Coronary artery (tissue), 2 donors: ENCODE data around the gene CHP2.
"Not testable (repeated sequence)": the region's sequence is repeated elsewhere in the genome, so short reads cannot be mapped to it uniquely, and the experiment has no call there.

Experiments used
- DNase-seq: peaks from one replicate; pipeline ENCODE4 v3.0.0-alpha.2; 2017; ENCODE audit warnings: low spot score
- H3K27ac ChIP-seq, 2 donors: fragments of 200-600 bp; sonication (generic); one replicate each; pipeline ENCODE4 v1.5.1; 2016 to 2019
- H3K4me3 ChIP-seq: fragments of 200-600 bp; sonication (generic); 2 replicates; pipeline ENCODE4 v1.5.1; 2016; ENCODE audit warnings: mild to moderate bottlenecking, moderate library complexity
- CTCF ChIP-seq: fragments of 200-600 bp; sonication (generic); IDR thresholded peaks from one replicate; pipeline ENCODE4 v1.5.1; 2019; ENCODE audit warnings: antibody characterized with exemption

Gene CHP2

GRCh38 chr16:23729503-23730424 lies 25.1 kb upstream of the CHP2 start:
- Histone ChIP-seq H3K4me3 (no peak overlapping the region), H3K27ac (no peak overlapping the region)
- DNase-seq = no peak
- TF ChIP-seq CTCF = no peak

- H3K4me3 ChIP-seq = no peak overlapping the region
- TF ChIP-seq CTCF = no peak
- no peak for DNase-seq
These were observed 20.5 kb upstream of the CHP2 start for GRCh38 chr16:23734176-23734893.

GRCh38 chr16:23737423-23738028 lies 17.3 kb upstream of the CHP2 start:
- not testable (repeated sequence) for DNase-seq, H3K4me3 ChIP-seq, H3K27ac ChIP-seq

More at GRCh38 chr16:23734176-23734893, 20.5 kb upstream of the CHP2 start:
- no peak overlapping the region for H3K27ac ChIP-seq

GRCh38 chr16:23739516-23739915 lies 15.3 kb upstream of the CHP2 start:
- no peak overlapping the region for H3K4me3 ChIP-seq
- no peak for TF ChIP-seq CTCF
- no peak for DNase-seq
- no peak overlapping the region for H3K27ac ChIP-seq

- TF ChIP-seq CTCF = no peak
- no peak for DNase-seq
These were observed 13.0 kb upstream of the CHP2 start for GRCh38 chr16:23741675-23742303.

GRCh38 chr16:23742766-23743165 lies 12.1 kb upstream of the CHP2 start:
- TF ChIP-seq CTCF = no peak
- DNase-seq = no peak
- Histone ChIP-seq H3K4me3 (no peak overlapping the region), H3K27ac (no peak overlapping the region)

More at GRCh38 chr16:23741675-23742303, 13.0 kb upstream of the CHP2 start:
- no peak overlapping the region for H3K27ac ChIP-seq
- no peak overlapping the region for H3K4me3 ChIP-seq

- no peak for TF ChIP-seq CTCF
These were observed 9.6 kb upstream of the CHP2 start for GRCh38 chr16:23745263-23745662.

More at GRCh38 chr16:23745263-23745662, 9.6 kb upstream of the CHP2 start:
- DNase-seq = no peak
- H3K27ac ChIP-seq = no peak overlapping the region
- H3K4me3 ChIP-seq = no peak overlapping the region
